NB4 (cell line): ENCODE data around the gene ARMCX2.
"Not testable (repeated sequence)": the region's sequence is repeated elsewhere in the genome, so short reads cannot be mapped to it uniquely, and the experiment has no call there.

Experiments
- DNase-seq: peaks from one replicate; pipeline ENCODE4 v3.0.0; 2010; ENCODE audit warnings: low read depth
- H3K4me3 ChIP-seq: one replicate; pipeline ENCODE4 v1.5.1; 2011; ENCODE audit warnings: mild to moderate bottlenecking, low read depth, low read length, moderate library complexity
- CTCF ChIP-seq: IDR thresholded peaks from one replicate; pipeline ENCODE4 v1.5.1; 2012; ENCODE audit warnings: low read depth, low read length
- MAX ChIP-seq: IDR thresholded peaks from 2 replicates; pipeline ENCODE4 v1.6.1; 2011; ENCODE audit warnings: low read depth, low read length
- MYC ChIP-seq: IDR thresholded peaks from 2 replicates; pipeline ENCODE4 v1.6.1; 2011; ENCODE audit warnings: low read depth, low read length
- POLR2A ChIP-seq: IDR thresholded peaks from 2 replicates; pipeline ENCODE4 v1.6.1; 2011; ENCODE audit warnings: mild to moderate bottlenecking; ENCODE audit not compliant: insufficient read length; ENCODE audit errors: extremely low read depth

Gene ARMCX2

DNA sequence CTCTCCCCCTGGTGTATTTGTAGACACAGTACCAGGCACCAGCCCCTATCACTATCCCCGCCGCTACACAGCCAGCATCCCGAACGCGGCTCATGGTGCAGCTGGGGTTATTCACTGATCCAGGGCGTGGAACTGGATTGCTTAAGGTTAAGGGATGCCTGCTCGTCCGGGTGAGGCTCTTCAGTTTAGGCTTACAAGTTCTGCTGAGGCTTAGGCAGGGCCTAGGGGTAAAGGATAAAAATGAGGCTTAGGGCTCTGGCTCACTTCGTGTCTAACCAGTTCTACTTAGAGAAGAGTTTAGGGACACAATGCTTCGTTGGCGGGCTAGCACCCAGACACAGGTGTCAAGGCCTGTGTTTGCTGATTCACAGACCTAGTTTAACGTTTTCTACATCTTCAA lies 2.2 kb downstream of the ARMCX2 start:
- no peak for DNase-seq
- TF ChIP-seq CTCF (no peak), POLR2A (no peak), MYC (no peak), MAX (no peak)
- H3K4me3 ChIP-seq: no peak overlapping the region

DNA sequence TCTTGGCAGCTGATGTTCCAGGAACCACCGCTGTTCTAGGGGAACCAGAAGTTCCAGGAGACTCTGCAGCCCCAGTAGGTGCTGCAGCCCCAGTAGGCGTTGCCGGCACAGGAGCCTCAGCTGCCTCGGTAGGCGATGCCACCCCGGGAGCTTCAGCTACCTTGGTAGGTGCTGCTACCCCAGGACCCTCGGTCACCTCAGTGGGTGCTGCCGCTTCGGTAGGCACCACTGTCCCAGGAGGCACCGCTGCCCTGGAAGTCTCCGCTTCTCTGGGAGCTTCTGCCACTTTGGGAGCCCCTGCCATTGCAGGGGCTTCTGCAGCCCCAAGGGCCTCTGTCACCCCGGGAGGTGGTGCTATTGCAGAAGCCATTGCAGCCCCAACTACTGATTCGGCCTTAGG lies 2.8 kb downstream of the ARMCX2 start:
- no peak overlapping the region for H3K4me3 ChIP-seq
- TF ChIP-seq POLR2A (no peak), CTCF (no peak), MYC (no peak), MAX (no peak)
- no peak for DNase-seq

GRCh38 chrX:101655534-101655933 lies 4.1 kb downstream of the ARMCX2 start:
- TF ChIP-seq MAX (no peak), CTCF (no peak), POLR2A (no peak), MYC (no peak)
- no peak overlapping the region for H3K4me3 ChIP-seq
- DNase-seq: no peak

DNA sequence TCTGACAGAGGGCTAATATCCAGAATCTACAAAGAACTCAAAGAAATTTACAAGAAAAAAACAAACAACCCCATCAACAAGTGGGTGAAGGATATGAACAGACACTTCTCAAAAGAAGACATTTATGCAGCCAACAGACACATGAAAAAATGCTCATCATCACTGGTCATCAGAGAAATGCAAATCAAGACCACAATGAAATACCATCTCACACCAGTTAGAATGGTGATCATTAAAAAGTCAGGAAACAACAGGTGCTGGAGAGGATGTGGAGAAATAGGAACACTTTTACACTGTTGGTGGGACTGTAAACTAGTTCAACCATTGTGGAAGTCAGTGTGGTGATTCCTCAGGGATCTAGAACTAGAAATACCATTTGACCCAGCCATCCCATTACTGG lies 11.9 kb downstream of the ARMCX2 start:
- H3K4me3 ChIP-seq, DNase-seq: not testable (repeated sequence)

DNA sequence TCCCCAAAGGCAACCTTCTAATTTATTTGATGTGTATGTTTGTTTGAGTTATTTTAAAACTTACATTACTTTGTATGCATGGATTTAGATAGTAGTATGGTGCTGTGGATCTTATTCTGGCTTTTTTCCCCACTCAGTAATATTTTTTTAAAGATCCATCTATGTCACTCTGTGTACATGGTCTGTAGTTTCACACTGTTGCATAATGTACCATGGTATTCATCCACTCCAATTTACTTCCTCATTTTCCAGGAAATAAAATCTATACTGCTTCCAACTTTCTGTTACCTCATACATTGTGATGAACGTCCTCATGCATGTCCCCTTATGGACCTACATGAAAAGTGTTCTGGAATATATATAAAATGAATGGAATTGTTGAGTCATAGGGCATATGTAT lies 17.6 kb downstream of the ARMCX2 start:
- no peak for TF ChIP-seq POLR2A
- TF ChIP-seq MAX: no peak
- no peak for TF ChIP-seq MYC
- TF ChIP-seq CTCF: no peak
- H3K4me3 ChIP-seq: no peak overlapping the region
- peak; percentile 12 for DNase-seq

GRCh38 chrX:101639583-101639982 lies 20.1 kb downstream of the ARMCX2 start:
- H3K4me3 ChIP-seq: no peak overlapping the region
- no peak for TF ChIP-seq CTCF
- no peak for TF ChIP-seq POLR2A
- no peak for TF ChIP-seq MAX
- TF ChIP-seq MYC: no peak
- DNase-seq: no peak
